Pons (tissue), 1 donor: Measurements from ENCODE around the gene DAPK1.
A peak's percentile ranks its signal among the peaks of the same experiment; 100 is the strongest.
"Not testable (repeated sequence)": the region's sequence is repeated elsewhere in the genome, so short reads cannot be mapped to it uniquely, and the experiment has no call there.

Experiments used
- DNase-seq: peaks from one replicate; pipeline ENCODE4 v3.0.0-alpha.2; 2016; ENCODE audit warnings: low spot score

DAPK1 gene

GRCh38 chr9:87498046-87498810, 561 bp downstream of the DAPK1 start:
- DNase-seq, result peak; percentile 15

GRCh38 chr9:87498811-87499360, 1.2 kb downstream of the DAPK1 start:
- DNase-seq, result no peak

DNA sequence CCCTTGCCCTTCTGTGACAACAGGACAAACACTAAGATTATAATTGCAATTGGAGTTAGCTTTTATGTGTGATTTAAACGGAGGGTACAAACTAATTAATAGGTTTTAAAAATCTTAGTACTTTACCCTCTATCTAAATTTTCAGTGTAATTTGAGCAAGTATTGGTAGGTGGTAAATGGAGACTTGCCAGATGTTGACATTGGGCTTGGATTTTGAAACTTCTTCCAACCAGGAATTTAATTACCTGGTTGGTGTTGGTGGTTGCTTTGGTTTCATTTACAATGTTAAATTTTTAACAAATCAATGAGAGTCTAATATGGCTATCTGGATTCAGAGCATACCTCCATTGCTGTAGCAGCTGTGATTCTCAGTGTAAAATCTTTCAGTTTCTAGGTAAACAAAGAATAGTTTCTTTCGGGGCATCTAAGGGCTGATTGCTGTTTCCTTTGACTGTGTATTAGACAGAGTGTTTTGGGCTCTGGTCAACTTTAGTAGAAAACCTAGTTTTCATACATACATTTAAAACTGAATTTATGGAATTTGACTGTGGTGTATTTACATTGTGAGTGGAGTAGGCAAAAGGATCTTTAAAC, 1.9 kb downstream of the DAPK1 start:
- no peak for DNase-seq

GRCh38 chr9:87500491-87501270, 3.0 kb downstream of the DAPK1 start:
- DNase-seq, result no peak

DNA sequence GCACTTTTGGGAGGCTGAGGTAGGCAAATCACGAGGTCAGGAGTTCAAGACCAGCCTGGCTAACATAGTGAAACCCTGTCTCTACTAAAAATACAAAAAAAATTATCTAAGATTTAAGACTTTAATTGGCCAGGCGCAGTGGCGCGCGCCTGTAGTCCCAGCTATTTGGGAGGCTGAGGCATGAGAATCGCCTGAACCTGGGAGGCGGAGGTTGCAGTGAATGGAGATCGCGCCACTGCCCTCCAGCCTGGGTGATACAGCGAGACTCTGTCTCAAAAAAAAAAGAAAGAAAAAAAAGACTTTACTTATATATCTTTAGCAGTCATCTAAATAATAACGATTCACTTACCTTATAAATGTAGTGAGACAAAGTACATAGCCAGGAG, 3.6 kb downstream of the DAPK1 start:
- not testable (repeated sequence) for DNase-seq

- no peak for DNase-seq
Measured at GRCh38 chr9:87501806-87502205, 4.1 kb downstream of the DAPK1 start.

GRCh38 chr9:87502391-87503221, 4.9 kb downstream of the DAPK1 start:
- peak; percentile 69 for DNase-seq

- no peak for DNase-seq
Measured at GRCh38 chr9:87503430-87503829, 5.8 kb downstream of the DAPK1 start.

DNA sequence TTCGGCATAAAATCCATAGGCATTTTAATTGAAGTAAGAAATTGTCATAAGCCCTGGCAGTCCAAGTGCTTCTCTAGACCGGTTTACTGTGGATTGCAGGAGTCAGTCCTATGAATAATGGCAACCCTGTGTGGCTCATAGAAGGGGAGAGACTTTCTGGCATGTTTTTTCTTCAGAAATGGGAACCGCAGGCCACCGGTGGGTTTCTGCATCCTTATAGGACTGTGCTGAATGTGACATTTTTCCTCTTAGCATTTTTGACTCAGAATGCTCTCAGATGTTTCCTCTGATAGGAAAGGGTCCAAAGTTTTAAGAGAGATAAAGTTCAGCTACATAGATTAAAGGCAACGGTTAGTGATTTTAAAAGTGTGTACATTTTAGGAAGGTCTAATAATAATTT, 6.3 kb downstream of the DAPK1 start:
- no peak for DNase-seq

GRCh38 chr9:87504938-87505337, 7.3 kb downstream of the DAPK1 start:
- DNase-seq, result no peak

DNA sequence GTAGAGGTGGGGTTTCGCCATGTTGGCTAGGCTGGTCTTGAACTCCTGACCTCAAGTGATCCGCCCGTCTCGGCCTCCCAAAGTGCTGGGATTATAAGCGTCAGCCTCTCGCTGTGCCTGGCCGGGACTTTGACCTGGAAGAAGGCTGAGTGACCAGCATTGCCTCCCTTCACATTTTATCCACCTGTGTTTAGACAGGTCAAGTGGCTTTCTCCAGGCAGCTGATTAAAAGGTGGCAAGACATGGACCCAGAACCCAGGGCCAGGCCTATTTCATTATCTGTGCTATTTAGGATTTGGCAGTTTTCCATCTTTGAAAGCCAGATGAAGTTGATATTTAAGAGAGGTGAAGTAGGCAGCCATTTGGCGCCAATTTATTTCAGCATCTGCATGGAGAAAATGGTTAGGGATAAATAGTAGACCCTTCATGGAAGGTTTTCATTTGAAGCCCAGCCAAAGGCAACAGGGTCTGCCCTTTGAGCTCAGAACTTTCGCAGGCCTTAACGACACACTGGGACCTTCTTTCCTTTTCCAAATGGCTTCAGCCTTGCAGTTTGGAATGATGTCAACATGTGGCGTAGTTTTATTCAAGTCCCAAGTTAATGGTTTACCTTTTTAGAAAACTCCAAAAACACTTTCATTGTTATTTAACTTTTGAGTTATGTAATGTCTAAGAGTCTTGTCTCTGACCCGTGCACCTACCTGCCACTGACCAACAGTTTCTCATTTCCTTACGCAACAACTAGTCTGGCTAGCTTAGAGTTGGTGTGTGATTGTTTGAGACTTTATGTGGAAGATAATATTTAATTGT, 8.4 kb downstream of the DAPK1 start:
- DNase-seq, result no peak

GRCh38 chr9:87507576-87507975, 9.9 kb downstream of the DAPK1 start:
- no peak for DNase-seq

GRCh38 chr9:87510252-87510683, 12.6 kb downstream of the DAPK1 start:
- no peak for DNase-seq

DNA sequence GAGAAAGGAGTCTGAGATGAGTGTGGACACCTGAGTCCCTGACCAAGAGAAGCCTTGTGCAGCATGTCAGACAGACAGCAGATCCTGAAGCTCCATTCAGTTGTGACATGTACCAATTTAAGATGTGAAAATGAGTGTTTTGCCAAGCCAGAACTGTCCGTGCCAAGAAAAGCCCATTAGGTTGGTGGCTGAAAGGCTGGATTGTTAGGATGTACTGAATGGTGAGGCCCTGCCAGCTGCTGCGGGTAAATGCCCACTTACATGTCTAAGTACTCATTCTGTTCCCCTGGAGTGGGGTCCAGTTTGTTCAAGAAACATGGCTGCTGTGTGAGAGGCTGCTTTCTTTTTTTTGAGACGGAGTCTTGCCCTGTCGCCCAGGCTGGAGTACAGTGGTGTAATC, 14.6 kb downstream of the DAPK1 start:
- peak; percentile 32 for DNase-seq

DNA sequence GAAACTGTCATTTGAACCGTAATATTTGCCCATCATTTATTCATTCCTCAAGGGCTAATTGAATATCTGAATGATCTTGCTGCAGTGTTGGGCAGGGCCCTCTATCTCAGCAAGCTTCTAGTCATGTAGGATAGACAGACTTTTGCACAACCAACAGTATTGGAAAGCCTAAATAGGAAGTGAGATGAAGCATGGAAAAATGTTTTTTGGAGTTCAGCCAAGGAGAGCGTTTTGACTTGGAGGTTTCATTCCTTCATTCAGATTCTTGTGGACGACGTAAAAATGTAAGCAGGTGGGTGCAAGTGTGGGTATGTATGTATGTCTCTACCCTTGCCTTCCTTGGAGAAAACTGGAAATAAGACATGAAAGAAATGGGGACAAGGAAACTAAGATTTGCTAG, 15.5 kb downstream of the DAPK1 start:
- DNase-seq, result no peak

DNA sequence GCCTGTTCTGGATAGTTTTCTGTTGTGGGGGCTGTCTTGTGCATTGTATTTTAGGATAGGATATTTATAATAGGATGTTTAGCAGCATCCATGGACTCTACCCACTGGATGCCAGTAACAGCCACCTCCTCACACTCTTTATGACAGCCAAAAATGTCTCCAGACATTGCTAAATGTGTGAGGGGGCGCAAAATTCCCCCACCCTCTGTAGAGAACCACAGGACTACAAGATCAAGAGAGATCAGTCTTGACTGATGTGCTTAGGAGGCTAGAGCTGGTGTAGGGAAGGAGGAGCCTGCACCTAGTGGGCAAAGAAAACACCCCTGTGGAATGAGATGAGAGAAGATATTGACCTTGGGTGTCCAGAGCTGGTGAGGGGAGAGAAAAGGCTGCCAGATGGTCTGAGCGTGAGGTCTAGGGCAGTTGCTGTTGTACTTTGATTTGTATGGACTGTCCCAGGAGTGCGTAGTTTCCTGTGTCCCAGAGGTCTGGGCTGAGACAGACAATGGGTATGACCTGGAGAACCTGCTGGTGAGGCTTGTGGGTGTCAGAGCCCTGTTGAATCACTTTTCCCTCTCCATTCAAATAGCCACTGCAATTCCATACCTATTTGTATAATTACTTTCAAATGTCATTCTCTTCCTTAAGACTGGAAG, 16.3 kb downstream of the DAPK1 start:
- no peak for DNase-seq

DNA sequence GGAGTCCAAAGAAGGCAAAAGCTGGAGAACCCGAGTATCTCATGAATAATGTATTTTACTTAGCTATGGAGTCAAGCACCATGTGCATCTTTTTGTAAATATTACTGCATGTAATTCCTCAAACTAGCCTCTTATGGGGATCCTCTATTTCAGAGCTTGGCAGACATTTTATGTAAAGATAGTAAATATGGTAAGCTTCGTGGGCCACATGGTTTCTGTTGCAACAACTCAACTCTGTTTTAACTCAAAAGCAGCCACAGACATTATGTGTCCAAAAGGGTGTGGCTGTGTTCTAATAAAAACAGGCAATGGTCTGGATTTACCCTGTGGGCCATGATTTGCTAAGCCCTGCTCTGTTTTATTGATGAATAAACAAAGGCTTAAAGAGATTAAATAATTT, 17.3 kb downstream of the DAPK1 start:
- DNase-seq, result no peak

- no peak for DNase-seq
Measured at GRCh38 chr9:87515588-87516221, 18.0 kb downstream of the DAPK1 start.

- peak; percentile 22 for DNase-seq
Measured at GRCh38 chr9:87516222-87516925, 18.7 kb downstream of the DAPK1 start.
